RWPE1 (cell line): ENCODE measurements around the gene MBNL1.

ENCODE experiments used
- CTCF ChIA-PET: fragments of 350-600 bp; sonication (Branson Sonifier 250); formaldehyde crosslinking; extraction: SDS; loops from one replicate; lab custom pipeline; 2021; lab: Yijun Ruan, JAX
- POLR2A ChIA-PET: fragments of 400-600 bp; formaldehyde crosslinking; extraction: SDS; loops from one replicate; lab custom pipeline; 2020; ENCODE audit warnings: antibody characterized with exemption; ENCODE audit not compliant: low non-redundant PET; lab: Yijun Ruan, JAX
- DNase-seq: peaks from one replicate; pipeline ENCODE4 v3.0.0; 2012; ENCODE audit warnings: low spot score
- H3K27ac ChIP-seq: fragments of 450-650 bp; 2 replicates; pipeline ENCODE4 v1.5.1; 2017
- CTCF ChIP-seq: fragments of 450-650 bp; conservative IDR thresholded peaks from 2 replicates; pipeline ENCODE4 v1.5.1; 2017; ENCODE audit warnings: low read depth, mild to moderate bottlenecking

MBNL1 gene

GRCh38 chr3:152245498-152246170 is 23.1 kb upstream of the MBNL1 start:
- no peak for DNase-seq
- ChIA-PET POLR2A (no interaction called here), CTCF (no interaction called here)
- no peak for TF ChIP-seq CTCF
- H3K27ac ChIP-seq: no peak overlapping the region

DNA sequence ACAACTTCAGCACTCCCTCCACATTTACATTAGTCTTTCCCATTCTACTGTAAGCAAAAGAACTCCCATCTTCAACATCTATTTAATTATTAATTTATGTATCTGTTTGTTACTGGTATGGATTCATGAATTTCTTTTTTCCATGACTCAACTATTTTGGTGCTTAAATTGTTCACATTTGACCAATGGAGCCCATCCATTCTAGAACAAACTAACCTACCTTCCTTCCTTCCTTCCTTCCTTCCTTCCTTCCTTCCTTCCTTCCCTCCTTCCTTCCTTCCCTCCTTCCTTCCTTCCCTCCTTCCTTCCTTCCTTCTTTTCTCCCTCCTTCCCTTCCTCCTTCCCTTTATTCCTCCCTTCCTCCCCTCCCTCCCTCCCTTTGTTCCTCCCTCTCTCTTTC is 16.8 kb upstream of the MBNL1 start:
- DNase-seq: no peak
- ChIA-PET CTCF (interaction anchor here (0.6 kb wide), 2 partner anchors 147 to 198 kb away, joined by 4 read pairs; no protein-coding TSS in a partner anchor), POLR2A (no interaction called here)
- H3K27ac ChIP-seq: no peak overlapping the region
- TF ChIP-seq CTCF: no peak

DNA sequence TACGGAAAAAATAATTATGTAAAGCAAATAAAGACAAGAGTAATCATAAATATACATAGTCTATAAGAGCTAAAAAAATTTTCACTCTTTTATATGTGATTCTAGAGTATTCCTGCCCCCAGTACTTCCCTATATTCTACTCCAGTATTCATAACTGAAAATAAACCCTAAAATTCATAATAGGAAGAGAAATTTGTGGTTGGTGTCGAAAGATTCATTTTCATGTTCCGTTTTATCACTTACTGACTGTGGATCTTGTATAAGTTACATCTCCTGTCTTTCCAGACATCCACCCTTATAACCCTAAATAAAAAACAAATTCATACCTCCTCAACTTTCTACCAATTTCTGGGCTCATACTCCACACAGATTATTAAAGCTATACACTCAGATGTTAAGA is 16.0 kb upstream of the MBNL1 start:
- DNase-seq: no peak
- no peak for TF ChIP-seq CTCF
- CTCF ChIA-PET: interaction anchor here (0.6 kb wide), 1 partner anchor 59 kb away, joined by 3 read pairs; no protein-coding TSS in a partner anchor
- no peak overlapping the region for H3K27ac ChIP-seq
- POLR2A ChIA-PET: no interaction called here

DNA sequence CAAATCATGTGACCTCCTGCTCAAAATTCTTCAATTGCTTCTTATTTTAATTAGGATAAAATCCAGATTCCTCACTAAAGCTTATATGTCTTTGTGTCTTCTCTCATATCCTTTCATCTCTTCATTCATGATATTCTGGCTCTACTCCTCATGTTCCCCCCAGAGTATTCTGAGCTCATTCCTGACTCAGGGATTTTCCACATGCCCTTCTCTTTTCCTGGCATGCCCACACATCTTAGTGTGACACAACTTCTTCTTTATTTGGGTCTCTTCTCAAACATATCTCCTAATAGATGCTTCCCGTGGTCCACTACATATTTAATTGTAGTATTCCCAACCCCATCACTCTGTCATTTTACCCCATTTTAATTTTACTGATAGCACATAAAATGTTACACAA is 15.2 kb upstream of the MBNL1 start:
- ChIA-PET CTCF (no interaction called here), POLR2A (no interaction called here)
- H3K27ac ChIP-seq: no peak overlapping the region
- DNase-seq: no peak
- no peak for TF ChIP-seq CTCF

- DNase-seq: no peak
- CTCF ChIA-PET: no interaction called here
- no peak for TF ChIP-seq CTCF
- POLR2A ChIA-PET: no interaction called here
- no peak overlapping the region for H3K27ac ChIP-seq
Observed at GRCh38 chr3:152254041-152254440, 14.7 kb upstream of the MBNL1 start.

GRCh38 chr3:152255290-152255689 is 13.4 kb upstream of the MBNL1 start:
- DNase-seq: no peak
- TF ChIP-seq CTCF: no peak
- CTCF ChIA-PET: interaction anchor here (0.7 kb wide), 1 partner anchor 179 kb away, joined by 3 read pairs; no protein-coding TSS in a partner anchor
- H3K27ac ChIP-seq: no peak overlapping the region
- POLR2A ChIA-PET: no interaction called here
